ENCODE measurements around the gene DEDD.

The DEDD gene

GRCh38 chr1:161095230-161095629 lies 37.2 kb downstream of the DEDD start:
- H3K36me3 ChIP-seq (replicated peaks): peaks cover 5% of the 10 kb centered on the region
- no peak for DNase-seq
- in situ Hi-C loops (cut with HindIII; ENCODE audit: low pct_ligation_motif_present, low sequenced_read_pairs): no loop called here
- no peak overlapping the region for H3K27ac ChIP-seq
- no peaks in the 10 kb centered on the region for H3K27me3 ChIP-seq (replicated peaks)
- H3K4me3 ChIP-seq (ENCODE audit: low read depth, low read length): no peak overlapping the region
- no peak for TF ChIP-seq CTCF (IDR thresholded peaks at IDR 0.05; ENCODE audit: low read depth, low read length, missing control alignments)

GRCh38 chr1:161094481-161094880 lies 38.0 kb downstream of the DEDD start:
- no peaks in the 10 kb centered on the region for H3K36me3 ChIP-seq (replicated peaks)

GRCh38 chr1:161092621-161093028 lies 39.8 kb downstream of the DEDD start:
- H3K36me3 ChIP-seq (replicated peaks): no peaks in the 10 kb centered on the region
- H3K4me3 ChIP-seq (ENCODE audit: low read depth, low read length): no peak overlapping the region
- TF ChIP-seq CTCF (IDR thresholded peaks at IDR 0.05; ENCODE audit: low read depth, low read length, missing control alignments): no peak
- in situ Hi-C loops (cut with HindIII; ENCODE audit: low pct_ligation_motif_present, low sequenced_read_pairs): no loop called here
- no peak overlapping the region for H3K27ac ChIP-seq
- DNase-seq: peak; percentile 35
- H3K27me3 ChIP-seq (replicated peaks): no peaks in the 10 kb centered on the region

More at GRCh38 chr1:161094481-161094880, 38.0 kb downstream of the DEDD start:
- DNase-seq: no peak
- Histone ChIP-seq H3K4me3 (ENCODE audit: low read depth, low read length) (no peak overlapping the region), H3K27ac (no peak overlapping the region), H3K27me3 (replicated peaks) (no peaks in the 10 kb centered on the region)
- in situ Hi-C loops (cut with HindIII; ENCODE audit: low pct_ligation_motif_present, low sequenced_read_pairs): no loop called here
- TF ChIP-seq CTCF (IDR thresholded peaks at IDR 0.05; ENCODE audit: low read depth, low read length, missing control alignments): no peak

- DNase-seq: no peak
- no peaks in the 10 kb centered on the region for H3K27me3 ChIP-seq (replicated peaks)
- no peak overlapping the region for H3K27ac ChIP-seq
- in situ Hi-C loops (cut with HindIII; ENCODE audit: low pct_ligation_motif_present, low sequenced_read_pairs): no loop called here
- H3K36me3 ChIP-seq (replicated peaks): no peaks in the 10 kb centered on the region
- no peak for TF ChIP-seq CTCF (IDR thresholded peaks at IDR 0.05; ENCODE audit: low read depth, low read length, missing control alignments)
- no peak overlapping the region for H3K4me3 ChIP-seq (ENCODE audit: low read depth, low read length)
Observed at GRCh38 chr1:161091796-161092507, 40.5 kb downstream of the DEDD start.

- Histone ChIP-seq H3K36me3 (replicated peaks) (no peaks in the 10 kb centered on the region), H3K4me3 (ENCODE audit: low read depth, low read length) (no peak overlapping the region), H3K27ac (no peak overlapping the region), H3K27me3 (replicated peaks) (no peaks in the 10 kb centered on the region)
- TF ChIP-seq CTCF (IDR thresholded peaks at IDR 0.05; ENCODE audit: low read depth, low read length, missing control alignments): no peak
- in situ Hi-C loops (cut with HindIII; ENCODE audit: low pct_ligation_motif_present, low sequenced_read_pairs): no loop called here
- DNase-seq: no peak
Observed at GRCh38 chr1:161091093-161091492, 41.4 kb downstream of the DEDD start.

- no peak for TF ChIP-seq CTCF (IDR thresholded peaks at IDR 0.05; ENCODE audit: low read depth, low read length, missing control alignments)
- H3K4me3 ChIP-seq (ENCODE audit: low read depth, low read length): no peak overlapping the region
- no peak overlapping the region for H3K27ac ChIP-seq
- in situ Hi-C loops (cut with HindIII; ENCODE audit: low pct_ligation_motif_present, low sequenced_read_pairs): no loop called here
- no peaks in the 10 kb centered on the region for H3K27me3 ChIP-seq (replicated peaks)
- no peak for DNase-seq
- no peaks in the 10 kb centered on the region for H3K36me3 ChIP-seq (replicated peaks)
Observed at GRCh38 chr1:161090617-161091016, 41.9 kb downstream of the DEDD start.
